K562 (cell line): ENCODE data around the gene OR2B2. TPM values are rescaled to one million over a fixed set of nuclear protein-coding genes. Genes with fewer than 3 reads are reported as not detected.
A peak's percentile ranks its signal among the peaks of the same experiment; 100 is the strongest.

Experiments used
- CBX1 ChIP-seq: sonication (generic); IDR thresholded peaks from 2 replicates; pipeline ENCODE4 v1.6.1; 2016; ENCODE audit warnings: antibody characterized with exemption, low read depth, mild to moderate bottlenecking
- CEBPG ChIP-seq, 3 experiments: fragments of 200-800 bp in 1 of 3; sonication (Bioruptor generic) in 1 of 3; sonication (generic) in 1 of 3; formaldehyde crosslinking in 1 of 3; IDR thresholded peaks in 2 of 3; conservative IDR thresholded peaks in 1 of 3; 2 replicates each; pipeline versions ENCODE4 v1.6.1 to v1.8.0; 2016 to 2022; ENCODE audit warnings: missing compliant biosample characterization in 2 of 3, missing genetic modification characterization in 2 of 3, mild to moderate bottlenecking in 1 of 3, missing genetic modification reagents in 1 of 3
- MAFK ChIP-seq: IDR thresholded peaks from 2 replicates; pipeline ENCODE4 v1.6.1; 2011; ENCODE audit warnings: low read length, improper control_type of control experiment
- NFIC ChIP-seq: fragments of 450-650 bp; IDR thresholded peaks from 2 replicates; pipeline ENCODE4 v1.6.1; 2017; ENCODE audit warnings: mild to moderate bottlenecking, inconsistent platforms
- RBBP5 ChIP-seq: fragments of 200-600 bp; sonication (generic); IDR thresholded peaks from 2 replicates; pipeline ENCODE4 v1.6.1; 2012; ENCODE audit warnings: borderline replicate concordance, mild to moderate bottlenecking, low read length, control low read depth, inconsistent platforms; ENCODE audit not compliant: insufficient read depth, poor library complexity, severe bottlenecking
- SETDB1 ChIP-seq: IDR thresholded peaks from one replicate; pipeline ENCODE4 v1.6.1; 2012; ENCODE audit warnings: low read length, control low read depth, inconsistent platforms
- SRF ChIP-seq, 2 experiments: fragments of 250-450, 450-650 bp in 1 of 2; sonication (Bioruptor Pico) in 1 of 2; sonication (generic) in 1 of 2; formaldehyde crosslinking; IDR thresholded peaks; 2 replicates each; pipeline versions ENCODE4 v1.5.0 to v1.5.1; 2020 to 2022; ENCODE audit warnings: mild to moderate bottlenecking in 1 of 2, missing genetic modification reagents in 1 of 2
- TRIM24 ChIP-seq, 2 experiments: fragments of 450-650 bp; IDR thresholded peaks; 2 replicates each; pipeline ENCODE4 v1.6.1; 2016
- polyA plus RNA-seq, 8 experiments: library from polyadenylated mRNA; depleted of rRNA in 4 of 8; stranded (reverse) in 5 of 8; unstranded in 3 of 8; fragments of >200 nt; fragmentation: Nextera tagmentation in 2 of 8; fragmentation: Illumina TruSeq in 1 of 8; extraction: Ambion mirVana in 2 of 8; extraction: Trizol in 1 of 8; gene quantifications; 2 replicates each; pipeline versions ENCODE4 v1.2.1 to v1.2.3, GENCODE V29; 2011 to 2014; ENCODE audit warnings: inconsistent platforms in 1 of 8, missing spikeins in 1 of 8
- total RNA-seq, 7 experiments: library from RNA; depleted of rRNA in 6 of 7; stranded (reverse); fragments of >200 nt in 6 of 7; fragmentation: Illumina TruSeq in 2 of 7; extraction: Trizol in 2 of 7; gene quantifications; 2 replicates each; pipeline versions ENCODE4 v1.2.1 to v1.2.3, GENCODE V29; 2011 to 2021; ENCODE audit warnings: low replicate concordance in 1 of 7
- TF ChIP-seq, protein P1 (sequence below), 2 experiments: IDR thresholded peaks in 1 of 2; conservative IDR thresholded peaks in 1 of 2; 2 replicates each; pipeline ENCODE4 v1.6.1; 2016; ENCODE audit warnings: low read depth in 2 of 2, mild to moderate bottlenecking in 1 of 2, missing compliant biosample characterization in 1 of 2, missing genetic modification characterization in 1 of 2, moderate library complexity in 1 of 2
- TF ChIP-seq, protein P2 (sequence below): sonication (generic); formaldehyde crosslinking; IDR thresholded peaks from 2 replicates; pipeline ENCODE4 v1.8.0; 2022; ENCODE audit warnings: mild to moderate bottlenecking, missing genetic modification reagents
- TF ChIP-seq, protein P3 (sequence below), 2 experiments: fragments of 250-450 bp in 1 of 2; fragments of 450-650 bp in 1 of 2; sonication (Bioruptor Pico) in 1 of 2; IDR thresholded peaks; 2 replicates each; pipeline versions ENCODE4 v1.6.1 to v1.8.0; 2016 to 2021; ENCODE audit warnings: mild to moderate bottlenecking in 2 of 2, moderate library complexity in 2 of 2, missing compliant biosample characterization in 1 of 2, missing genetic modification characterization in 1 of 2
- TF ChIP-seq, protein P4 (sequence below), 3 experiments: fragments of 200-800 bp in 1 of 3; fragments of 250-450 bp in 1 of 3; fragments of 450-650 bp in 1 of 3; sonication (Bioruptor Pico) in 1 of 3; sonication (Bioruptor generic) in 1 of 3; formaldehyde crosslinking in 1 of 3; IDR thresholded peaks; 2 replicates each; pipeline versions ENCODE4 v1.6.1 to v1.8.0; 2016 to 2022; ENCODE audit warnings: mild to moderate bottlenecking in 2 of 3, missing genetic modification characterization in 2 of 3, missing compliant biosample characterization in 1 of 3, moderate library complexity in 1 of 3
- TF ChIP-seq, protein P5 (sequence below): fragments of 450-650 bp; IDR thresholded peaks from 2 replicates; pipeline ENCODE4 v1.6.1; 2016; ENCODE audit warnings: low read depth, mild to moderate bottlenecking, moderate library complexity

OR2B2 gene
- total and polyA plus RNA-seq, 9 of the 15 experiments (the other 6 are each of a cell fraction or from before 2014, with no cell fraction given): 0.24 TPM; not detected in 8

DNA sequence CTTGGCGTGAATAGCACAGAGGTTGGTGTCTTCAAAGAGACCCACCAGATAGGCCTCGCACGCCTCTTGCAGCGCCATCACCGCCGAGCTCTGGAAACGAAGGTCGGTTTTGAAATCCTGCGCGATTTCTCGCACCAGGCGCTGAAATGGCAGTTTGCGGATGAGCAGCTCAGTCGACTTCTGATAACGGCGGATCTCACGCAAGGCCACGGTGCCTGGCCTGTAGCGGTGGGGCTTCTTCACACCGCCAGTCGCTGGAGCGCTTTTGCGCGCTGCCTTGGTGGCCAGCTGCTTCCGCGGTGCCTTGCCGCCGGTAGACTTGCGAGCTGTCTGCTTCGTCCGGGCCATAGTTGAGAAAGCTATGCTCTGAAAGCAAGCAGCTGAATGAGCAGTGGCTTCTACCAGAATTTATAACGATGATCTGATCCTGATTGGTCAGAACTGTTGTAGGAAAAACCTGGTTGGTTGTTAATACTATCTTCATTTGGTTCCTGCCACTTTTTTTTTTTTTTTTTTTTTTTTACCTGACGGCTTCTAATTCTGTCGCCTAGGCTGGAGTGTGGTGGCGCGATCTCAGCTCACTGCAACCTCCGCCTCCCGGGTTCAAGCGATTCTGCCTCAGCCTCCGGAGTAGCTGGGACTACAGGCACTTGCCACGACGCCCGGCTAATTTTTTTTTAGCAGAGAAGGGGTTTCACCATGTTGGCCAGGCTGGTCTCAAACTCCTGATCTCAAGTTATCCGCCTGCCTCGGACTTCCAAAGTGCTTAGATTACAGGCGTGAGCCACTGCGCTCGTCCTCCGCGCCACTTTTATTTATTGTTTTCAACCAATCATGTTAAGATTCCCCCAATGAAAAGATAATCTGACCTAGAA lies 21.5 kb downstream of the OR2B2 start (continued):
- peak; percentile 66 for TF ChIP-seq SETDB1
- TF ChIP-seq NFIC: peak; percentile 41; the same call in 1 of the 2 replicates
- TF ChIP-seq, protein P1, sequence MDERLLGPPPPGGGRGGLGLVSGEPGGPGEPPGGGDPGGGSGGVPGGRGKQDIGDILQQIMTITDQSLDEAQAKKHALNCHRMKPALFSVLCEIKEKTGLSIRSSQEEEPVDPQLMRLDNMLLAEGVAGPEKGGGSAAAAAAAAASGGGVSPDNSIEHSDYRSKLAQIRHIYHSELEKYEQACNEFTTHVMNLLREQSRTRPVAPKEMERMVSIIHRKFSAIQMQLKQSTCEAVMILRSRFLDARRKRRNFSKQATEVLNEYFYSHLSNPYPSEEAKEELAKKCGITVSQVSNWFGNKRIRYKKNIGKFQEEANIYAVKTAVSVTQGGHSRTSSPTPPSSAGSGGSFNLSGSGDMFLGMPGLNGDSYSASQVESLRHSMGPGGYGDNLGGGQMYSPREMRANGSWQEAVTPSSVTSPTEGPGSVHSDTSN (CRISPR knock-in tag; IDR thresholded peaks at IDR 0.05; ENCODE audit: low read depth): no peak
- TF ChIP-seq, protein P1 (tag; conservative IDR thresholded peaks at IDR 0.05; ENCODE audit: low read depth): 0 out of 2 replicates have a peak, but pooled peaks have one; percentile 25
- 0 out of 4 replicates have a peak, but pooled peaks of 1 of the 2 experiments have one; percentile 46 for TF ChIP-seq SRF (CRISPR knock-in tag; IDR thresholded peaks at IDR 0.05)
- 0 out of 4 replicates have a peak, but pooled peaks of 1 of the 2 experiments have one; percentile 12 for TF ChIP-seq TRIM24 (IDR thresholded peaks at IDR 0.05)
- no peak for TF ChIP-seq MAFK
- peak; percentile 85 for TF ChIP-seq RBBP5
- TF ChIP-seq, protein P2, sequence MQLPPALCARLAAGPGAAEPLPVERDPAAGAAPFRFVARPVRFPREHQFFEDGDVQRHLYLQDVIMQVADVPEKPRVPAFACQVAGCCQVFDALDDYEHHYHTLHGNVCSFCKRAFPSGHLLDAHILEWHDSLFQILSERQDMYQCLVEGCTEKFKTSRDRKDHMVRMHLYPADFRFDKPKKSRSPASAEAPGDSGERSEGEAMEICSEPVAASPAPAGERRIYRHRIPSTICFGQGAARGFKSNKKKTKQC (CRISPR knock-in tag): peak; percentile 84
- TF ChIP-seq, protein P3, sequence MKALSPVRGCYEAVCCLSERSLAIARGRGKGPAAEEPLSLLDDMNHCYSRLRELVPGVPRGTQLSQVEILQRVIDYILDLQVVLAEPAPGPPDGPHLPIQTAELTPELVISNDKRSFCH (CRISPR knock-in tag; IDR thresholded peaks at IDR 0.05): no peak
- TF ChIP-seq, protein P3 (tag; IDR thresholded peaks at IDR 0.05): peak; percentile 71
- TF ChIP-seq, protein P4, sequence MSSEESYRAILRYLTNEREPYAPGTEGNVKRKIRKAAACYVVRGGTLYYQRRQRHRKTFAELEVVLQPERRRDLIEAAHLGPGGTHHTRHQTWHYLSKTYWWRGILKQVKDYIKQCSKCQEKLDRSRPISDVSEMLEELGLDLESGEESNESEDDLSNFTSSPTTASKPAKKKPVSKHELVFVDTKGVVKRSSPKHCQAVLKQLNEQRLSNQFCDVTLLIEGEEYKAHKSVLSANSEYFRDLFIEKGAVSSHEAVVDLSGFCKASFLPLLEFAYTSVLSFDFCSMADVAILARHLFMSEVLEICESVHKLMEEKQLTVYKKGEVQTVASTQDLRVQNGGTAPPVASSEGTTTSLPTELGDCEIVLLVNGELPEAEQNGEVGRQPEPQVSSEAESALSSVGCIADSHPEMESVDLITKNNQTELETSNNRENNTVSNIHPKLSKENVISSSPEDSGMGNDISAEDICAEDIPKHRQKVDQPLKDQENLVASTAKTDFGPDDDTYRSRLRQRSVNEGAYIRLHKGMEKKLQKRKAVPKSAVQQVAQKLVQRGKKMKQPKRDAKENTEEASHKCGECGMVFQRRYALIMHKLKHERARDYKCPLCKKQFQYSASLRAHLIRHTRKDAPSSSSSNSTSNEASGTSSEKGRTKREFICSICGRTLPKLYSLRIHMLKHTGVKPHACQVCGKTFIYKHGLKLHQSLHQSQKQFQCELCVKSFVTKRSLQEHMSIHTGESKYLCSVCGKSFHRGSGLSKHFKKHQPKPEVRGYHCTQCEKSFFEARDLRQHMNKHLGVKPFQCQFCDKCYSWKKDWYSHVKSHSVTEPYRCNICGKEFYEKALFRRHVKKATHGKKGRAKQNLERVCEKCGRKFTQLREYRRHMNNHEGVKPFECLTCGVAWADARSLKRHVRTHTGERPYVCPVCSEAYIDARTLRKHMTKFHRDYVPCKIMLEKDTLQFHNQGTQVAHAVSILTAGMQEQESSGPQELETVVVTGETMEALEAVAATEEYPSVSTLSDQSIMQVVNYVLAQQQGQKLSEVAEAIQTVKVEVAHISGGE (CRISPR knock-in tag; IDR thresholded peaks at IDR 0.05): peak in 1 of 3 experiments; percentile 14; a peak in 1 of 6 replicates
- no peak; the same call in 1 of the 2 replicates for TF ChIP-seq CEBPG (CRISPR knock-in tag; IDR thresholded peaks at IDR 0.05)
- TF ChIP-seq CEBPG (tag; conservative IDR thresholded peaks at IDR 0.05 in 1 of 2, IDR thresholded peaks at IDR 0.05 in 1 of 2): no peak
- TF ChIP-seq, protein P5, sequence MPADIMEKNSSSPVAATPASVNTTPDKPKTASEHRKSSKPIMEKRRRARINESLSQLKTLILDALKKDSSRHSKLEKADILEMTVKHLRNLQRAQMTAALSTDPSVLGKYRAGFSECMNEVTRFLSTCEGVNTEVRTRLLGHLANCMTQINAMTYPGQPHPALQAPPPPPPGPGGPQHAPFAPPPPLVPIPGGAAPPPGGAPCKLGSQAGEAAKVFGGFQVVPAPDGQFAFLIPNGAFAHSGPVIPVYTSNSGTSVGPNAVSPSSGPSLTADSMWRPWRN: no peak
- TF ChIP-seq CBX1: peak; percentile 91
